ENCODE results near the gene CEACAM21. TPM values are rescaled to one million over a fixed set of nuclear protein-coding genes. Genes with fewer than 3 reads are reported as not detected.

The CEACAM21 gene
- polyA plus RNA-seq, 2 of the 4 experiments (the other 2 are of a cell fraction) = not detected

DNA sequence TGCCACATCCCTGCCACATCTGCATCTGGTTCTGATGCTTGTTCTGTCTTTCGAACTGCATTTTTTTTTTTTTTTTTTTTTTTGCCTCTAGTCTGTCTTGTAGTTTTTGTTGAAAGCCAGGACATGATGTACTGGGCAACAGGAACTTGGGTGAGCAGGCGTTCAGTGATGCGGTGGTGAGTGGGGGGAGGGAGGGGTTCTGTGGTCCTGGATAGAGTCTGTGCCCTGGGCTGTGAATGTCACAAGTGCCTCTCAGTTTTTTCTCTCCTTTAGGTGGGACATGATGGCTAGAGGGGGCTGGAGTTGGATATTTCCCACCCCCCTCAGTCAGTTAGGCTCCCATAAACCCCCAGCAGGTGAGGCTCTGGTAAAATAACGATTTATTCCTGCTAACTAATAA, 47.4 kb downstream of the CEACAM21 start:
- Histone ChIP-seq H3K4me3 (no peak overlapping the region), H3K9me3 (no peaks in the 10 kb centered on the region), H3K27ac (no peak overlapping the region; a peak in 1 of 6 replicates), H3K4me2 (no peak overlapping the region), H3K4me1 (no peaks in the 10 kb centered on the region)
- DNase-seq (ENCODE audit: low read depth in 1 of 2, low spot score in 1 of 2) (no peak), FAIRE-seq (no peak), ATAC-seq (no peak)
- 16% methylated on average over 4 of the region's 4 CpGs for WGBS (ENCODE audit: missing lambda C conversion rate)
- ChIA-PET CTCF (interaction anchor here (0.7 to 2.2 kb wide), 3 partner anchors 19 to 124 kb away, joined by 4 to 8 read pairs (median 8); no protein-coding TSS in a partner anchor), POLR2A (no interaction called here)
- TF ChIP-seq ZNF302 (CRISPR knock-in tag; IDR thresholded peaks at IDR 0.05) (no peak), NR3C1 (IDR thresholded peaks at IDR 0.05) (no peak), SMC3 (IDR thresholded peaks at IDR 0.05) (no peak), HES2 (IDR thresholded peaks at IDR 0.05) (no peak), FOXS1 (CRISPR knock-in tag; IDR thresholded peaks at IDR 0.05) (no peak), FOSL2 (IDR thresholded peaks at IDR 0.05) (no peak), FOSL2 (CRISPR knock-in tag; IDR thresholded peaks at IDR 0.05) (no peak), CBX8 (IDR thresholded peaks at IDR 0.05) (no peak), HOXA7 (CRISPR knock-in tag; IDR thresholded peaks at IDR 0.05) (no peak), JUN (IDR thresholded peaks at IDR 0.05) (no peak), HOXB13 (CRISPR knock-in tag; IDR thresholded peaks at IDR 0.05; ENCODE audit: low read depth) (no peak)
- TF ChIP-seq, protein P1, sequence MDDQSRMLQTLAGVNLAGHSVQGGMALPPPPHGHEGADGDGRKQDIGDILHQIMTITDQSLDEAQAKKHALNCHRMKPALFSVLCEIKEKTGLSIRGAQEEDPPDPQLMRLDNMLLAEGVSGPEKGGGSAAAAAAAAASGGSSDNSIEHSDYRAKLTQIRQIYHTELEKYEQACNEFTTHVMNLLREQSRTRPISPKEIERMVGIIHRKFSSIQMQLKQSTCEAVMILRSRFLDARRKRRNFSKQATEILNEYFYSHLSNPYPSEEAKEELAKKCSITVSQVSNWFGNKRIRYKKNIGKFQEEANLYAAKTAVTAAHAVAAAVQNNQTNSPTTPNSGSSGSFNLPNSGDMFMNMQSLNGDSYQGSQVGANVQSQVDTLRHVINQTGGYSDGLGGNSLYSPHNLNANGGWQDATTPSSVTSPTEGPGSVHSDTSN (IDR thresholded peaks at IDR 0.05) = no peak

DNA sequence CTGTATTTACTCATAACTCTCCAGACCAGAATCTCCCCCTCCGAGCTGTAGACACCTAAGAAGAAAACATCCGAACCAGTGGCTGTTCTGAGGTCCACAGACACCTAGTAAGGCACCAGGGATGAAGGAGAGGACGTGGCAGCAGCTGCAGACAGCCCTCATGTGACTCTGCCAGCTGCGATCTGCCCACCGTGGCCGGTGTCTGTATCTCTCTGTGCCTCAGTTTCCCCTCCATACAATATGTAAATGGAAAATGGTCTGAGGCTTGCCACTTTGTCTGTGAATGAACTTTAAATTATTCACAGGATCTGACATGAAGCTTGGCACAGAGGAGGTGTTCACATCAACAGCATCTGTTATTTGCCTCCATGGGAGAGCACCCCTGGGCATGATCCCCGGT, 48.5 kb downstream of the CEACAM21 start:
- 25% methylated on average over 7 of the region's 7 CpGs for WGBS (ENCODE audit: missing lambda C conversion rate)
- POLR2A ChIA-PET = no interaction called here
- FAIRE-seq (peak; percentile 65), ATAC-seq (peak in 1 of 2 experiments; percentile 10; a peak in 2 of 6 replicates), DNase-seq (ENCODE audit: low read depth in 1 of 2, low spot score in 1 of 2) (no peak)
- no peaks in the 10 kb centered on the region for H3K9me3 ChIP-seq
- no peak overlapping the region for H3K27ac ChIP-seq
- TF ChIP-seq CHD2 (IDR thresholded peaks at IDR 0.05; ENCODE audit: low read length, partially characterized antibody) (no peak), NPAS2 (CRISPR knock-in tag; IDR thresholded peaks at IDR 0.05; ENCODE audit: borderline replicate concordance) (no peak), CBX8 (IDR thresholded peaks at IDR 0.05) (no peak), POLR2AphosphoS2 (conservative IDR thresholded peaks at IDR 0.05; ENCODE audit: low read length) (no peak), E2F6 (IDR thresholded peaks at IDR 0.05; ENCODE audit: borderline replicate concordance, low read depth) (no peak)
- no peak overlapping the region for H3K4me2 ChIP-seq
- H3K4me1 ChIP-seq = no peaks in the 10 kb centered on the region
- no peak overlapping the region for H3K4me3 ChIP-seq
- CTCF ChIA-PET = interaction anchor here (0.5 to 4.0 kb wide), 11 partner anchors 10 to 169 kb away, joined by 3 to 27 read pairs (median 5); no protein-coding TSS in a partner anchor

- no peak overlapping the region for H3K4me2 ChIP-seq
- FAIRE-seq (no peak), DNase-seq (ENCODE audit: low read depth in 1 of 2, low spot score in 1 of 2) (no peak), ATAC-seq (peak in 1 of 2 experiments; percentile 6; a peak in 1 of 6 replicates)
- ChIA-PET CTCF (interaction anchor here (0.5 to 4.0 kb wide), 11 partner anchors 10 to 169 kb away, joined by 3 to 27 read pairs (median 5); no protein-coding TSS in a partner anchor), POLR2A (no interaction called here)
- 6% methylated on average over 4 of the region's 4 CpGs for WGBS (ENCODE audit: missing lambda C conversion rate)
- H3K9me3 ChIP-seq = peaks cover 1% of the 10 kb centered on the region
- no peak overlapping the region for H3K4me3 ChIP-seq
- no peak overlapping the region for H3K27ac ChIP-seq
- no peaks in the 10 kb centered on the region for H3K4me1 ChIP-seq
- no peak for TF ChIP-seq EHMT2 (IDR thresholded peaks at IDR 0.05; ENCODE audit: low read depth)
- TF ChIP-seq POLR2AphosphoS2 (conservative IDR thresholded peaks at IDR 0.05; ENCODE audit: low read length) = no peak
- TF ChIP-seq CHD4 (IDR thresholded peaks at IDR 0.05; ENCODE audit: borderline replicate concordance) = no peak
- no peak for TF ChIP-seq ZSCAN20 (CRISPR knock-in tag; IDR thresholded peaks at IDR 0.05)
- no peak for TF ChIP-seq HES2 (IDR thresholded peaks at IDR 0.05)
- TF ChIP-seq, protein P2, sequence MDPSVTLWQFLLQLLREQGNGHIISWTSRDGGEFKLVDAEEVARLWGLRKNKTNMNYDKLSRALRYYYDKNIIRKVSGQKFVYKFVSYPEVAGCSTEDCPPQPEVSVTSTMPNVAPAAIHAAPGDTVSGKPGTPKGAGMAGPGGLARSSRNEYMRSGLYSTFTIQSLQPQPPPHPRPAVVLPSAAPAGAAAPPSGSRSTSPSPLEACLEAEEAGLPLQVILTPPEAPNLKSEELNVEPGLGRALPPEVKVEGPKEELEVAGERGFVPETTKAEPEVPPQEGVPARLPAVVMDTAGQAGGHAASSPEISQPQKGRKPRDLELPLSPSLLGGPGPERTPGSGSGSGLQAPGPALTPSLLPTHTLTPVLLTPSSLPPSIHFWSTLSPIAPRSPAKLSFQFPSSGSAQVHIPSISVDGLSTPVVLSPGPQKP (IDR thresholded peaks at IDR 0.05; ENCODE audit: low read depth, low read length) = no peak
- TF ChIP-seq, protein P3, sequence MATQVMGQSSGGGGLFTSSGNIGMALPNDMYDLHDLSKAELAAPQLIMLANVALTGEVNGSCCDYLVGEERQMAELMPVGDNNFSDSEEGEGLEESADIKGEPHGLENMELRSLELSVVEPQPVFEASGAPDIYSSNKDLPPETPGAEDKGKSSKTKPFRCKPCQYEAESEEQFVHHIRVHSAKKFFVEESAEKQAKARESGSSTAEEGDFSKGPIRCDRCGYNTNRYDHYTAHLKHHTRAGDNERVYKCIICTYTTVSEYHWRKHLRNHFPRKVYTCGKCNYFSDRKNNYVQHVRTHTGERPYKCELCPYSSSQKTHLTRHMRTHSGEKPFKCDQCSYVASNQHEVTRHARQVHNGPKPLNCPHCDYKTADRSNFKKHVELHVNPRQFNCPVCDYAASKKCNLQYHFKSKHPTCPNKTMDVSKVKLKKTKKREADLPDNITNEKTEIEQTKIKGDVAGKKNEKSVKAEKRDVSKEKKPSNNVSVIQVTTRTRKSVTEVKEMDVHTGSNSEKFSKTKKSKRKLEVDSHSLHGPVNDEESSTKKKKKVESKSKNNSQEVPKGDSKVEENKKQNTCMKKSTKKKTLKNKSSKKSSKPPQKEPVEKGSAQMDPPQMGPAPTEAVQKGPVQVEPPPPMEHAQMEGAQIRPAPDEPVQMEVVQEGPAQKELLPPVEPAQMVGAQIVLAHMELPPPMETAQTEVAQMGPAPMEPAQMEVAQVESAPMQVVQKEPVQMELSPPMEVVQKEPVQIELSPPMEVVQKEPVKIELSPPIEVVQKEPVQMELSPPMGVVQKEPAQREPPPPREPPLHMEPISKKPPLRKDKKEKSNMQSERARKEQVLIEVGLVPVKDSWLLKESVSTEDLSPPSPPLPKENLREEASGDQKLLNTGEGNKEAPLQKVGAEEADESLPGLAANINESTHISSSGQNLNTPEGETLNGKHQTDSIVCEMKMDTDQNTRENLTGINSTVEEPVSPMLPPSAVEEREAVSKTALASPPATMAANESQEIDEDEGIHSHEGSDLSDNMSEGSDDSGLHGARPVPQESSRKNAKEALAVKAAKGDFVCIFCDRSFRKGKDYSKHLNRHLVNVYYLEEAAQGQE (IDR thresholded peaks at IDR 0.05) = no peak
- TF ChIP-seq JUN (IDR thresholded peaks at IDR 0.05) = no peak
- TF ChIP-seq RAD21 (conservative IDR thresholded peaks at IDR 0.05 in 1 of 2, IDR thresholded peaks at IDR 0.05 in 1 of 2) = no peak
- TF ChIP-seq, protein P4, sequence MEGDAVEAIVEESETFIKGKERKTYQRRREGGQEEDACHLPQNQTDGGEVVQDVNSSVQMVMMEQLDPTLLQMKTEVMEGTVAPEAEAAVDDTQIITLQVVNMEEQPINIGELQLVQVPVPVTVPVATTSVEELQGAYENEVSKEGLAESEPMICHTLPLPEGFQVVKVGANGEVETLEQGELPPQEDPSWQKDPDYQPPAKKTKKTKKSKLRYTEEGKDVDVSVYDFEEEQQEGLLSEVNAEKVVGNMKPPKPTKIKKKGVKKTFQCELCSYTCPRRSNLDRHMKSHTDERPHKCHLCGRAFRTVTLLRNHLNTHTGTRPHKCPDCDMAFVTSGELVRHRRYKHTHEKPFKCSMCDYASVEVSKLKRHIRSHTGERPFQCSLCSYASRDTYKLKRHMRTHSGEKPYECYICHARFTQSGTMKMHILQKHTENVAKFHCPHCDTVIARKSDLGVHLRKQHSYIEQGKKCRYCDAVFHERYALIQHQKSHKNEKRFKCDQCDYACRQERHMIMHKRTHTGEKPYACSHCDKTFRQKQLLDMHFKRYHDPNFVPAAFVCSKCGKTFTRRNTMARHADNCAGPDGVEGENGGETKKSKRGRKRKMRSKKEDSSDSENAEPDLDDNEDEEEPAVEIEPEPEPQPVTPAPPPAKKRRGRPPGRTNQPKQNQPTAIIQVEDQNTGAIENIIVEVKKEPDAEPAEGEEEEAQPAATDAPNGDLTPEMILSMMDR (IDR thresholded peaks at IDR 0.05) = no peak
- TF ChIP-seq, protein P1 (IDR thresholded peaks at IDR 0.05) = no peak
Observed at GRCh38 chr19:41624937-41625336, 49.0 kb downstream of the CEACAM21 start.

Measured in A549 (cell line).